ENCODE results near the gene FAM114A2.

DNA sequence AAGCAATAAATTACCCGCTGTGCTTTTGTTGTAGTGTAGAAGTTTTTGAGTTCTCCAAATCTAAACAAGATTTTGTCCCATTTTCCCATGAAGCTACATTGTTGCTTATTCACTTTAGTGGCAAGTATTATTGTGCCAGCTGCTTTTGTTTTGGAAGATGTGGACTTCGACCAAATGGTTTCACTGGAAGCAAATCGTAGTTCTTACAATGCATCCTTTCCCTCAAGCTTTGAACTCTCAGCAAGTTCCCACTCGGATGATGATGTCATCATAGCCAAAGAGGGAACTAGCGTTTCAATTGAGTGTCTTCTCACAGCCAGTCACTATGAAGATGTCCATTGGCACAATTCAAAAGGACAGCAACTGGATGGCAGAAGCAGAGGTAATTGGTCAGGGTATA lies 10.9 kb upstream of the FAM114A2 start:
- TF ChIP-seq POLR2AphosphoS5 (IDR thresholded peaks at IDR 0.05; ENCODE audit: low read depth, low read length) = no peak
- TF ChIP-seq, protein P1, sequence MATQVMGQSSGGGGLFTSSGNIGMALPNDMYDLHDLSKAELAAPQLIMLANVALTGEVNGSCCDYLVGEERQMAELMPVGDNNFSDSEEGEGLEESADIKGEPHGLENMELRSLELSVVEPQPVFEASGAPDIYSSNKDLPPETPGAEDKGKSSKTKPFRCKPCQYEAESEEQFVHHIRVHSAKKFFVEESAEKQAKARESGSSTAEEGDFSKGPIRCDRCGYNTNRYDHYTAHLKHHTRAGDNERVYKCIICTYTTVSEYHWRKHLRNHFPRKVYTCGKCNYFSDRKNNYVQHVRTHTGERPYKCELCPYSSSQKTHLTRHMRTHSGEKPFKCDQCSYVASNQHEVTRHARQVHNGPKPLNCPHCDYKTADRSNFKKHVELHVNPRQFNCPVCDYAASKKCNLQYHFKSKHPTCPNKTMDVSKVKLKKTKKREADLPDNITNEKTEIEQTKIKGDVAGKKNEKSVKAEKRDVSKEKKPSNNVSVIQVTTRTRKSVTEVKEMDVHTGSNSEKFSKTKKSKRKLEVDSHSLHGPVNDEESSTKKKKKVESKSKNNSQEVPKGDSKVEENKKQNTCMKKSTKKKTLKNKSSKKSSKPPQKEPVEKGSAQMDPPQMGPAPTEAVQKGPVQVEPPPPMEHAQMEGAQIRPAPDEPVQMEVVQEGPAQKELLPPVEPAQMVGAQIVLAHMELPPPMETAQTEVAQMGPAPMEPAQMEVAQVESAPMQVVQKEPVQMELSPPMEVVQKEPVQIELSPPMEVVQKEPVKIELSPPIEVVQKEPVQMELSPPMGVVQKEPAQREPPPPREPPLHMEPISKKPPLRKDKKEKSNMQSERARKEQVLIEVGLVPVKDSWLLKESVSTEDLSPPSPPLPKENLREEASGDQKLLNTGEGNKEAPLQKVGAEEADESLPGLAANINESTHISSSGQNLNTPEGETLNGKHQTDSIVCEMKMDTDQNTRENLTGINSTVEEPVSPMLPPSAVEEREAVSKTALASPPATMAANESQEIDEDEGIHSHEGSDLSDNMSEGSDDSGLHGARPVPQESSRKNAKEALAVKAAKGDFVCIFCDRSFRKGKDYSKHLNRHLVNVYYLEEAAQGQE (IDR thresholded peaks at IDR 0.05; ENCODE audit: low read depth) = no peak
- TF ChIP-seq, protein P2, sequence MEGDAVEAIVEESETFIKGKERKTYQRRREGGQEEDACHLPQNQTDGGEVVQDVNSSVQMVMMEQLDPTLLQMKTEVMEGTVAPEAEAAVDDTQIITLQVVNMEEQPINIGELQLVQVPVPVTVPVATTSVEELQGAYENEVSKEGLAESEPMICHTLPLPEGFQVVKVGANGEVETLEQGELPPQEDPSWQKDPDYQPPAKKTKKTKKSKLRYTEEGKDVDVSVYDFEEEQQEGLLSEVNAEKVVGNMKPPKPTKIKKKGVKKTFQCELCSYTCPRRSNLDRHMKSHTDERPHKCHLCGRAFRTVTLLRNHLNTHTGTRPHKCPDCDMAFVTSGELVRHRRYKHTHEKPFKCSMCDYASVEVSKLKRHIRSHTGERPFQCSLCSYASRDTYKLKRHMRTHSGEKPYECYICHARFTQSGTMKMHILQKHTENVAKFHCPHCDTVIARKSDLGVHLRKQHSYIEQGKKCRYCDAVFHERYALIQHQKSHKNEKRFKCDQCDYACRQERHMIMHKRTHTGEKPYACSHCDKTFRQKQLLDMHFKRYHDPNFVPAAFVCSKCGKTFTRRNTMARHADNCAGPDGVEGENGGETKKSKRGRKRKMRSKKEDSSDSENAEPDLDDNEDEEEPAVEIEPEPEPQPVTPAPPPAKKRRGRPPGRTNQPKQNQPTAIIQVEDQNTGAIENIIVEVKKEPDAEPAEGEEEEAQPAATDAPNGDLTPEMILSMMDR (IDR thresholded peaks at IDR 0.05 in 2 of 3, conservative IDR thresholded peaks at IDR 0.05 in 1 of 3; ENCODE audit: borderline replicate concordance in 1 of 3, insufficient read depth in 1 of 3, low read depth in 2 of 3, low read length in 2 of 3) = no peak
